ENCODE data around the gene REXO4. TPM values are rescaled to one million over a fixed set of nuclear protein-coding genes. Genes with fewer than 3 reads are reported as not detected.

The REXO4 gene
- total RNA-seq, 1 donor from 2014 or later, result 29.4 TPM

DNA sequence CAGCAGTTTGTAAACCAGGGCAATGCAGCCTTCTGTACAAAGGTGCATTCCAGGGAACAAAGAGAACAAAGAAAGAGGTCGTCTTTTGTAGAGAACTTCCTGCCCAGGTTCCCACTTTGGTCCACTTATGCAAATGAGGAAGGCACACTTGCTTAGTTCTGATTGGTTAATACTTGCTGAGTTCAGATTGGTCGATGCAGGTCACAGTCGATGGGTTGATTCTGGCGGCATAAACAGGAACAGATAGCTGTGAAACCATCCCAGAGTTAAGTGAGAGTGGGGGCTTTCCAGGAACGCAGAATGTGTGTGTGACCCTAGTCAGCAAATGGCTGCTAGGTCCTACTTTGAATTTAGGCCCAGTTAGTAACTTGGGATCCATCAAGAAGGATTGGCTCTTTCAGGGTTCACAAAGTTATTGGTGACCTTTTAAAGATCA, 2.6 kb upstream of the REXO4 start:
- no peaks in the 10 kb centered on the region for H3K27me3 ChIP-seq
- TF ChIP-seq, protein P1, sequence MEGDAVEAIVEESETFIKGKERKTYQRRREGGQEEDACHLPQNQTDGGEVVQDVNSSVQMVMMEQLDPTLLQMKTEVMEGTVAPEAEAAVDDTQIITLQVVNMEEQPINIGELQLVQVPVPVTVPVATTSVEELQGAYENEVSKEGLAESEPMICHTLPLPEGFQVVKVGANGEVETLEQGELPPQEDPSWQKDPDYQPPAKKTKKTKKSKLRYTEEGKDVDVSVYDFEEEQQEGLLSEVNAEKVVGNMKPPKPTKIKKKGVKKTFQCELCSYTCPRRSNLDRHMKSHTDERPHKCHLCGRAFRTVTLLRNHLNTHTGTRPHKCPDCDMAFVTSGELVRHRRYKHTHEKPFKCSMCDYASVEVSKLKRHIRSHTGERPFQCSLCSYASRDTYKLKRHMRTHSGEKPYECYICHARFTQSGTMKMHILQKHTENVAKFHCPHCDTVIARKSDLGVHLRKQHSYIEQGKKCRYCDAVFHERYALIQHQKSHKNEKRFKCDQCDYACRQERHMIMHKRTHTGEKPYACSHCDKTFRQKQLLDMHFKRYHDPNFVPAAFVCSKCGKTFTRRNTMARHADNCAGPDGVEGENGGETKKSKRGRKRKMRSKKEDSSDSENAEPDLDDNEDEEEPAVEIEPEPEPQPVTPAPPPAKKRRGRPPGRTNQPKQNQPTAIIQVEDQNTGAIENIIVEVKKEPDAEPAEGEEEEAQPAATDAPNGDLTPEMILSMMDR (IDR thresholded peaks at IDR 0.05), result no peak
- H3K4me3 ChIP-seq, result no peak overlapping the region
- no peak for DNase-seq (ENCODE audit: low spot score in 2 of 2)
- H3K4me1 ChIP-seq, result peaks cover 0 to 21% of the 10 kb centered on the region in 2 donors
- no peaks in the 10 kb centered on the region for H3K9me3 ChIP-seq
- H3K36me3 ChIP-seq, result peaks cover 0 to under 1% of the 10 kb centered on the region in 2 donors
- H3K27ac ChIP-seq, result no peak overlapping the region
- intact Hi-C loops (cut with DNase I), result no loop called here

DNA sequence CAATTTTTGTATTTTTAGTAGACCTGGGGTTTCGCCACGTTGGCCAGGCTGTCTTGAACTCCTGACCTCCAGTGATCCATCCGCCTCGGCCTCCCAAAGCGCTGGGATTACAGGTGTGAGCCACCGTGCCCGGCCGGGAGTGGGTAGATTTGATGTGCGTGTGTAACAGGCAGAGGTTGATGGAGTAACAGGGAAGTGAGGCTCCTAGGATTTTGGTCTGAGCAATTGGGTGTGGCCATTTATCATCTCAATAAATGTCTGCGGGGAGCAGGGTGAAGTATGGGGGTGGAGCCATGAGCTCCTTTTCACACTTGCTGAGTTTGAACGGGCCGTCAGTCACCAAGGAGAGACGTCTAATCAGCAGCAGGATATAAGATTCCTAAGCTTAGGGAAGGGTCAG, 1.2 kb upstream of the REXO4 start:
- peaks cover 0 to 21% of the 10 kb centered on the region in 2 donors for H3K4me1 ChIP-seq
- no peak overlapping the region for H3K4me3 ChIP-seq
- DNase-seq (ENCODE audit: low spot score in 2 of 2), result no peak
- H3K36me3 ChIP-seq, result peaks cover 0 to 14% of the 10 kb centered on the region in 2 donors
- intact Hi-C loops (cut with DNase I), result loop anchor here (2.0 to 5.0 kb wide), 3 partner anchors 40 to 62 kb away; partner anchors contain the start of genes CACFD1, SLC2A6, SURF1 and SURF2
- no peaks in the 10 kb centered on the region for H3K9me3 ChIP-seq
- H3K27me3 ChIP-seq, result no peaks in the 10 kb centered on the region
- H3K27ac ChIP-seq, result no peak overlapping the region
- TF ChIP-seq, protein P1 (IDR thresholded peaks at IDR 0.05), result no peak

DNA sequence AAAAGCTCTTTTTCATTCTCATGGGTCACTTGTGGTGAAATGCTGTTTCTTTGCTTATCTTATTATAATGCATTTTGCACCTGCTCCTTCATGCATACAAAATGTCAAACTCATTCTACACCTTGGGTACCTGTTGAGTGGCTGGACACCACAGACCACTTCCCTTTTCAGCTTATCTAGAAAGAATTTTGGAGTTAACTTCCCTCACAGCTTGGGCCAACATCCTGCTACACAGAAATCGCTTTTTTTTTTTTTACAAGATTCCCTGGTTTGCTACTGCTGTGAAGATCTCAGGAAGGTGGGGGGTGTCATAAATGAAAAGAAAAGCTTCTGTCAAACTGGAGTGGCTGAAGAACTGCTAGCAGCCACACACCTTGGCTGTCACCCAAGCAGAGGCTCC, 2.6 kb downstream of the REXO4 start:
- Histone ChIP-seq H3K4me3 (no peak overlapping the region), H3K27me3 (no peaks in the 10 kb centered on the region), H3K4me1 (peaks cover 0 to 21% of the 10 kb centered on the region in 2 donors), H3K9me3 (no peaks in the 10 kb centered on the region), H3K27ac (no peak overlapping the region), H3K36me3 (peaks cover 36 to 51% of the 10 kb centered on the region in 2 donors)
- no peak for DNase-seq (ENCODE audit: low spot score in 2 of 2)
- intact Hi-C loops (cut with DNase I), result loop anchor here (5.0 kb wide), 1 partner anchor 58 kb away; the partner anchor contains the start of genes SURF1 and SURF2
- TF ChIP-seq, protein P1 (IDR thresholded peaks at IDR 0.05), result no peak

DNA sequence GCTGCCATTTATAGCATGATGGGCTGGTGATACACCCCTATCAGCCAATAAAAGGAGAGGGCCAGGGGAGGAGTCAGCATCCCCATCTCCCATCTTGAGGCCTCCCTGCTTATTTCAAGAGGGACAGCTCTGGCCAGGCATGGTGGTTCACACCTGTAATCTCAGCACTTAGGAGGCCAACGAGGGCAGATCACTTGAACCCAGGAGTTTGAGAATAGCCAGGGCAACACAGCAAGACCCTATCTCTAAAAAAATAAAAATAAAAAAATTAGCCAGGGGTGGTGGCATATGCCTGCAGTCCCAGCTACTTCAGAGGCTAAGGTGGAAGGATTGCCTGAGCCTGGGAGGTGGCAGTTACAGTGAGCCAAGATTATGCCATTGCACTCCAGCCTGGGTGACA, 9.8 kb downstream of the REXO4 start:
- TF ChIP-seq, protein P1 (IDR thresholded peaks at IDR 0.05), result no peak
- intact Hi-C loops (cut with DNase I), result loop anchor here (5.0 kb wide), 1 partner anchor 319 kb away; no protein-coding TSS in a partner anchor
- no peaks in the 10 kb centered on the region for H3K9me3 ChIP-seq

DNA sequence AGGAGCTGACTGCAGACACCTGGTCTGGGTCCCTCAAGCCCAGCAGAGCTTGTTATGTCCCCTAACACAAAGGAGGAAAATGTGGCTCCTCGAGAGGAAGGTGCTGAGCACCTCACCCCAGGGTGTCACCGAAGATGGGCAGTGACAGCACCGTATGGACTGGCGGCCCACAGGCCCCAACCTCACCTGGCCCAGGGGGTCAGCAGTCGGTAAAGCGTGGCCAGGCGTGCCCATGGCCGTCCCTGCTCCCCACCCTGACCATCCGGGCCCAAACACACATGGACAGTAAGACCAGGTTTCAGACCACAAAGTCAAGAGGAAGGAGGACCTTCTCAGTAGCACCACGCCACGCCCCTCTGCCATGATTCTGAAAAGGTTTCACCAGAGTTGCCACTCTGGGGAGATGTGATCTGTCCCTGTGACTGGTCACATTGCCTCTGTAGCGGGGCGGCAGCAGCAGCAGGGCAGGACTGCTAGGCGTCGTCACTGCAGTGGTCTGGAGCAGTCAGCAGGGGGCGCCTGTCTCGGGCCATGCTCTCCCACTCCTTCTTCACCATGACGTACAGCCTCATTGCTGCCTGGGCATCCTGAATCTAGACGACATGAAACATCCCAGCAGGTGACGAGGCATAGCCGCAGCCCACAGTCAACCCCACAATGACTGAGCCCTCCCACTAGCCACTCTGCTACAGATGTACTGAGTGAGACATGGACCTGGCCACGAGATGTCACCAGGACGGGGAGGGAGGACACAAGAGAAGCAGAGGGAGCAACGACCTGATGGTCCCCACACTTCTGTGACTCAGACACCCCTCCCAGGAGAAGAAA, 11.1 kb downstream of the REXO4 start:
- peak; percentile 16 to 79 for DNase-seq (ENCODE audit: low spot score in 2 of 2)
- H3K27me3 ChIP-seq, result no peaks in the 10 kb centered on the region
- no peak overlapping the region for H3K27ac ChIP-seq
- H3K36me3 ChIP-seq, result peaks cover 43 to 66% of the 10 kb centered on the region in 2 donors
- H3K4me3 ChIP-seq, result no peak overlapping the region
- no peaks in the 10 kb centered on the region for H3K4me1 ChIP-seq
- TF ChIP-seq, protein P1 (IDR thresholded peaks at IDR 0.05), result peak; percentile 84 to 87 (median 87)
- intact Hi-C loops (cut with DNase I), result loop anchor here (1.0 to 5.0 kb wide), 2 partner anchors 80 to 321 kb away; no protein-coding TSS in a partner anchor
- no peaks in the 10 kb centered on the region for H3K9me3 ChIP-seq

More for the DNA sequence above, 9.8 kb downstream of the REXO4 start:
- Histone ChIP-seq H3K27ac (no peak overlapping the region), H3K4me3 (no peak overlapping the region), H3K4me1 (no peaks in the 10 kb centered on the region), H3K36me3 (peaks cover 56 to 79% of the 10 kb centered on the region in 2 donors), H3K27me3 (no peaks in the 10 kb centered on the region)
- DNase-seq (ENCODE audit: low spot score in 2 of 2), result no peak
